Activated CD4-positive, alpha-beta T cell treated with anti-CD3 and anti-CD28 coated beads, Interleukin-2, Interleukin-6, amounts not matched to agents 100 ng/mL and 50 ng/mL, durations not matched to agents 16 hours and 8 hours (primary cell): Measurements from ENCODE around the gene EYA3.
A peak's percentile ranks its signal among the peaks of the same experiment; 100 is the strongest.

Source experiments
- DNase-seq: peaks from one replicate; pipeline ENCODE4 v3.0.0-alpha.2; 2020

The EYA3 gene

DNA sequence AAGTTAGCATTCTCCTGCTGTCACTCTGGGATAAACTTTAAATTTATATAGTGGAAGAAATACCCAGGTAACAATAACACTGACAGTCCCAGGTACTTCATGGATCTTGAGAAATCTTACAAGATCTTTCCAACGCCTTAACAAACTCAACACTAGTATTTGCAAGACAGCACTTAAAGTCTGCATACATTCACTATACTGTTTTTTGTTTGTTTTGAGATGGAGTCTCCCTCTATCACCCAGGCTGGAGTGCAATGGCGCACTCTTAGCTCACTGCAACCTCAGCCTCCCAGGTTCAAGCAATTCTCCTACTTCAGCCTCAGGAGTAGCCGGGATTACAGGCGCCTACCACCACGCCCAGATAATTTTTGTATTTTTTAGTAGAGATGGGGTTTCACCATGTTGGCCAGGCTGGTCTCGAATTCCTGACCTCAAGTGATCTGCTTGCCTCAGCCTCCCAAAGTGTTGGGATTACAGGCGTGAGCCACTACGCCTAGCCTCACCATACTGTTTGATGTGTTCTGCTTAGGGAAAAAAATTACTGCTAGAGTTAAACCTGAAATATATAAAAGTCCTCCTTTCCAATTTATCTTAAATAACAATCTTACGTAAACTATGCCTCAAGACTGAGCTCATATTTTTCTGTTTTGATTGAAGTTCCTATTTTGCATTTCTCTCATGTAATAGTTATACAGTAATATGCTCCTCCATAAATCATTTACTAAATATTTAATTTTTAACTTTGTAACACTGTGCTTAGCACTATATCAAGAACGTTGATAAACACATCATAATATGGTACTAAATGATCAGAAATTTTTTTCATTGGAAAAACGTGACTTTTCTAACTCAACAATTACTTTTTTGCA is 17.5 kb downstream of the EYA3 start:
- DNase-seq = no peak

DNA sequence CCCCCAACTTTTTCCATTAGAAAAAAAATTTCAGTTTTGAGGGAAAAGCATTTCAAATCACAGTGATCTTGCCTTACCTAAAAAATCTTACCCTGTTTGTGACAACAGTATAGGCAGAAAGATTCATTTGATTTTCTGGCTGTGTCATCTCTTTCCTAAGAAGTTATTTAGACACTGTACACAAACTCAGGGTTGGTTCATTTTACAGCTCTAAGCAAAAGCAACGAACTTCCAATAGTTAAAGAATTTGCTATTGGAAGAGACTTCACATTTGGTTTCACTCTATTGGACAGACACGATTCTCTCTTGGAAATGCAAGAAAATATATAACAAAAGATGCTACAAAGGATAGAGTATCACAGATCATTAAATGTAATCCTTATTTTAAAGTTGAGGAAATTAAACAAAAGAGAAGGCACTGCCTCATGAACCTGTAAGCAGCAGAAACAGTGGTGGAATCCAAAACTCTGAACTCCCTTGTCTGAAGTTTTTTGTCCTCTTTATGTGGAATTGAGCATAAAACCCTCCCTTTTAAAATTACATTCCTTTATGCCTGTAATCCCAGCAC is 20.8 kb downstream of the EYA3 start:
- no peak for DNase-seq

DNA sequence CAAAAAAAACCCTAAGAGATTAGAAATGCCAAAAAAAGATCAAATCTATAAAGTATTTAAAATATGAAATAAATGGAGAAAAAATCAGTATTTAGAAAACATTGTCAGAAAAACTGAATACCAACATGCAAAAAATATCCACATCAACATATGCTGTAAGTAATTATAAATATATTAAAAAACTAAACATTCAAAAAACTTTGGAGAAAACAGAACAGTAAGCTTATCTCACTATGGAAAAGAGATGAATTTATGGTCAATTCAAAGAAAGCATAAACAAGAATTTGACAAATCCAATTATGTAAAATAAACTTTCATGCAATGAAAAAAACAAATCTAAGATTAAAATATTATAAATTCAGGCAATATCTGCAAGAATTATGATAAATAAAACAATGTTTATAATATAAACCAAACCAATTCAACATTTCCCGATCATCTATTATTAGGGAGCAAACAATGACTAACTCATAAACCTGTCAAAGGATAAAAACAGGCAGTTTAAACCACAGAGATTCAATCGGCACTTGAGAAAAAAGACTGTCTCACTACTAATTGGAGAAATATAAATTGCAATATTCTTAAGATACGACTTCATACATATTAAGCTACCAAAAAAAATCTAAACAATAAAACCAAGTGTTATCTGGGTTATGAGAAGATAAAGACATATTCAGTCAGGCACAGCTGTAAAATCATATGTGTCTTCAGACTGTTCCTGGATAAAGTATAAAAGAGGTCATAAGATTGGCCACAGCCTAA is 21.8 kb downstream of the EYA3 start:
- DNase-seq = no peak

DNA sequence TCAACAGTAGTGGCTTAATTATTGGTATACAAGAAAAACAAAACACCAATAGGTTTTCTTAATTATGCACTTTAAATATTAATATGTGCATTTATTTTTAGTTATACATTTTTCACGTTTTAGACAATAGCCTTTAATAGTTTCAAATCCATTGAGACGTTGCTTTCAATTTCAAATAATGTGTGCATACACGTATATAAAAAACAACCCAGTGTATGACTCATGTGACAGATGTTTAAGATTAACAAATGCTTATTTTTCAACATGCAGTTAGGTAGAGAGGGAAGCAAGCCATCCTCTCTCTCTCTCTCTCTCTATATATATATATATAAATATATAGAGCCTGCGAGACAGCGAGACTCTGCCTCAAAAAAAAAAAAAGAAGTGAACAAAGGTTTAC is 24.3 kb downstream of the EYA3 start:
- DNase-seq = no peak

DNA sequence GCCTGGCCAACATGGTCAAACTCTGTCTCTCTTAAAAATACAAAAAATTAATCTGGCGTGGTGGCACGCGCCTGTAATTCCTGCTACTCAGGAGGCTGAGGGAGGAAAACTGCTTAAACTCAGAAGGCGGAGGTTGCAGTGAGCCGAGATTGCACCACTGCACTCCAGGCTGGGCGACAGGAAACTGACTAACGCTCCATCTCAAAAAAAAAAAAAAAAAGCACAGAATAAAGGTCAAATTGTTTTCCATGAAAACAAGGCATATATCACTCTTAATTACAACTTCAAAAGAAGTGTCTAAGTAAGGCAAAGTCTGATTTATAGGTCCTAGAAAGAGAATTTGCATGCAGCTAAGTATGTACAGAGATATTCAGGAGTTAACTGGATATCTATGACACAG is 25.6 kb downstream of the EYA3 start:
- DNase-seq = no peak

DNA sequence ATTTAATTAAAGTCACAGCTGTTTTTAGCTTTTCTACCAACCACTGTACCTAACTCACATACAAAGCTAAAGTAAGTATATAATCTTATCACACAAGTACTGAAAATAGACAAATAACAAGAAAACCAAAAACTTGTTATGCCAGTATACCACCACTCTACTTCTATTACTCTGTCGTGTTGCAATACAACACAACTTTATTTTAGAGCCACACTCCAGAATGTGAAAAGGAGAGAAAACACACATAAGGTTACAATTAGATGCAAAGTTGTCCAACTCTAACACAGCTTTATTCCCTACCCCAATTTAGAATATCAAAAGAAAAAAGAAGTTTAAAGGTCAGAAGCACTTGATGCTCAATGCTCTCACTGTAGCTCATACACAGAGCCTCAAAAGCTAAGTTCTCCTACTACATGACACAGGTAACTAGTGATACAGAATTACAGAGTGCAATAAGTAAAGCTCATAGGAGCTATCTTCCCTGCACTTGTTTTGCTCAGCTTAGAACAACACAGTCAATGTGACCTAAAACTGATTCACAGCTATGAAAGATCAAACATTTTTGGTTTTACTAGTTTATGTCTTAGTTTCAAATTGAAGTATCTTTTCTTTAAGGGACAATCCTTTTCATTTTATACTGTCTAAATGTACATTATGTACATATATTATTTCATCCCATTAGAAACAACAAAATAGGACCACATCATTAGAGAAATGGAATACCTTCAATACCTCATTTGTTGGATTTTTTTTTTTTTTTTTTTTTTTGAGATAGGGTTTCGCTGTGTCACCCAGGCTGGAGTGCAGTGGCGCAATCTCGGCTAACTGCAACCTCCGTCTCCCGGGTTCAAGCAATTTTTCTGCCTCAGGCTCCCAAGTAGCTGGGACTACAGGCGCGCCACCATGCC is 29.2 kb downstream of the EYA3 start:
- peak; percentile 45 for DNase-seq

DNA sequence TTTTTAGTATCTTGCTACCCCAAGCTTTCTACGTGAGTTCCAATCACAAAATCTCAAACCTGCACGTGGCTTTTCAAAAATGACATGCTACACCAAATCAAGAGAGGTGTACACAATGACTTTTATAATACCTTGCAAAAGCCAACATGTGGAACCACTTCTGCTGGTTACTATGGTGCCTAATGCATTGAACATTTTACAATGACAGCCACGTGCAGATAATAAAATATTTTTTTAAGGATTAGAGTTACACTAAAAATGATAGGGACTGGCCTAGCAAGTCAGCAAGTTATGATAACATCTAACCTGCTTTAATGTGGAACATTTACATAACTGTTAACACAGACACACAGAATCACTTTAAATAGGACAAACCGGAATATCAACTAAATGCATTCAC is 30.2 kb downstream of the EYA3 start:
- no peak for DNase-seq

DNA sequence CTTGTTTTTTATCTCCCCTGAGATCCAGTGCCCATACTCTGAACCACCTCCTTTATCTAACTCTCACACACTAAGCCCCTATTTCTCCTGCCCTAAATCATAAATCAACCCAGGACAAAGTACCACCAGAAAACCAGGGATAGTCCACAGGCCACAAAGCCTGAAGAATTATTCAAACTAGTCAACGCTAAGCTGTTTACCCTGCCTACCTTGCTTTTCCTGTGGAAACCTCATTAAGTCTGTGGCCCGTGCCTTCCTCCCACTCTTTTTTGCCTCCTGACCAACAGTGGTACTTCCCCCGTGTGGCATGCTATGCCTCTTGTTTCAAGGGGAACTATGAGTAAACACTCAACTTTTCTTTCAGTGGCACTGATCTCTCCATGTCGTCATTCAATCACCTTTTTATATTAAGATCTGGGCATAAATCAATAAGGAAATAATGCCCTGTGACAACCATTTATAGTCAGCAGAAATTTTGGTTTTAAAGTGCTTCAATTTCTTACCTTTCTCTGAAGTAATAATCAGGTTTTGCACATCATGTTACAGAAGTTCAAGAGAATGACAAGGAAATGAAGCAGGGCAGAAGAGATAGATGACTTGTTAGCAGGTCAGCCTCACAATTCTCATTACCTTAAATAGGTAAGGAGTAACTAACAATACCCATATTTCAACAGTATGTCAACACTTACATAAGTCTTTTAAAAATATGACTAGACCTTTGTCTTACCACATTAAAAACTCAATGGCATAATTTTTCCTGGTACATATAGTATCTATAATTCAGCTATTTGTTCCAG is 32.1 kb downstream of the EYA3 start:
- DNase-seq = peak; percentile 78

DNA sequence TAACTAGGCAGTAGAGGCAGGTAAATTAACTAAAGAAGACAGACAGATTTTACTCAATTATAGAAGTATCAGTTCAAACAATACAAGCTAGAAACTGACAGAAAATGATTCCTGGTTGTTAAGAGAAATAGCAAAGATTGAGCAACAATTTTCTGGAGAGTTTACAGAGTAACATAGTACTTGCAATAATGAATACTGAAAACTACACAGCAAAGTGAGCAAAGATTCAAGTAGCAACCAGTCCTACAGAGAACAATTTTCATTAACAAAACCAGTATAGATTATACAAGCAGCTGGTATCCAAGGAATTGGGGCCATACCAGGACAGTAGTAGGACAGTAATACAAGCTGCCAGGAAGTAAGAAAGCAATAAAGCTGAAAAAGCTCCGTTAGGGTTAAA is 37.6 kb downstream of the EYA3 start:
- DNase-seq = no peak

DNA sequence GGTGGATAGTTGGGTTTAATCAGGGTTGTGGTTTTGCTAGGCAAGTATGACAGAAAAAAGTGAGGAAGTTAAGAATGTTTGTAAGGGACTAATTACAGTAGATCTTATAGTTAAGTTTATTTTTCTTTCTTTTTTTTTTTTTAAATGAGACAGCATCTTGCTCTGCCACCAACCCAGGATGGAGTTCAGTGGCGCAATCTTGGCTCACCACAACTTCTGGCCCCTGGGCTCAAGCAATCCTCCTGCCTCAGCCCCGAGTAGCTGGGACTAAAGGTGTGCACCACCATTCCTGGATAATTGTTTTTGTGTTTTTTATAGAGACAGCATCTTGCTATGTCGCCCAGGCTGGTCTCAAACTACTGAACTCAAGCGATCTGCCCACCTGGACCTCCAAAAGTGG is 41.7 kb downstream of the EYA3 start:
- DNase-seq = no peak

DNA sequence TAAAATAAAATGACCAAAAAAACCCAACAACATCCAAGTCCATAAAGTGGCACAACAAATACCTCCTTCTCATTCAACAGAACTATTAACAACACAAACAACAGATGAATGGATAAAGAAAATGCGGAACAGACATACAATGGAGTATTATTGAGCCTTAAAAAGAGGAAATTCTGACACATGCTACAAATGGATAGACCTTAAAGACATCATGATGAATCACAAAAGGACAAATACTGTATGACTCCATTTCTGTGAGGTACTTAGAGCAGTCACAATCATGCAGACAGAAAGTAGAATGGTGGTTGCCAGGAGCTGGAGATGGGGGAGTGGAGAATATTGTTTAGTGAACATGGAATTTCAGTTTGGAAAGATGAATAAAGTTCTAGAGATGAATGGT is 42.6 kb downstream of the EYA3 start:
- no peak for DNase-seq

DNA sequence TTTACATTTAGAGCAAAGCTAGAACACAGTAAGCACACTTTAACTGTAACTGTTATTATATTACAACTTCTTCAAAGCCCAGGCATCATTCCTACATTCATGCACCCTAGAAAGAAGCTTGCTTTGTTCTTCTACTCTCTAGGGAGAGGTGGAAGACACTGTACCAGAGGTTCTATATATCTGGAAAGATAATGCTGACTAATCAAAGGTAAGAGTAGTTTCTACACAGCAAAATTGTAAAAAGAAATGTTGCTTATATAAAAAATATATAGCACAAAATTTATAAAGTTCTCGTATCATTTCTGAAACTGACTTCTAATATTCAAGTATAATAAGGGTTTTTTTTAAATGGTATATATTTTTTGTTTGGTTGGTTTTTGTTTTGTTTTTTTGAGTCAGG is 44.0 kb downstream of the EYA3 start:
- DNase-seq = no peak

DNA sequence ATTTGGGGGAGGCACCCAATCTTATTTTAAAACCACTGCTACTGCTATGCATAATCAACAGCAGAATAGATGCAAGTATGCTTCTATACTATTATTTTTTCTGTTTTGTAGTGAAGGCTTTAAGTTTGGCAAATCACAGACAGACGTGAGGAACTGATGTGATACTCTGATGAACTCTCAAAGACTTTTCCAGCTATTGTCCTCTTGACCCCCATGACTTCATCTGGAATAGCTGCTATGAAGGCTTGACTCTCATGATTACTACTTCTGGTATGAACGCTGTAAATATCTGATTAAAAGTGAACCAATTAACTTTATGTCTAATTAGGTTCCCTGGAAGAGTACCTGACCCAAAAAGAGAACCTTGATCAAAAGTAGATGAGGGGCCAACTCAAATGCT is 49.1 kb downstream of the EYA3 start:
- DNase-seq = no peak

DNA sequence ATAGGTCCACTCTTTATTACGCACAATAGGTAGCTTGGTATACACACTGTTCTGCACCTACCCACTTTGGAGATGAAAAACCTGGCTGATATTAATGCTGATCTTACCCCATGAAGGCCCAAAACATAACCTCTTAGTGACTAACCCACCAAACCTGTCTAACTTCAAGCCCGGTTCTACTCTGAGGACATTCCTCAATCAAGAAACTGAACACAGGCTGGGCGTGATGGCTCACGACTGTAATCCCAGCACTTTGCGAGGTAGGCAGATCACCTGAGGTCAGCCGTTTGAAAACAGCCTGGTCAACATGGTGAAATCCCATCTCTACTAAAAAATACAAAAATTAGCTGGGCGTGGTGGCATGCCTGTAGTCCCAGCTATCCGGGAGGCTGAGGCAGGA is 50.5 kb downstream of the EYA3 start:
- DNase-seq = no peak

DNA sequence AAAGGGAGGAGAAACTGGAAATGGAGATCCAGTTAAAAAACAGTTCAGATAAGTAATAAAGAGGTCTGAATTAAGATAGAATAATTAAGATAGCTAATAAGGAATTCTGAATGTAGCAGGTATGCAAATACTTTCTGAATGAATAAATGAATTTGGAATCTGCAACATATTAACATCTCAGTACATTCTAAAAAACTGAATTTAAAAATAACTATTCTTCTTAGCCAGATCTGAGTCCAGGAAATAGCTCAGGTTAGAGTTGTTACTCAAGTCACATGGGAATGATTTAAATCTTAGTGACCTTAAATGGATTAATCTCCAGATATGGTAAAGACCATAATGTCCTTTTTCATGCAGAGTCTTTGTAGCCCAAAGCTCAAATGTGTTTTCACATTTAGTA is 51.2 kb downstream of the EYA3 start:
- no peak for DNase-seq

DNA sequence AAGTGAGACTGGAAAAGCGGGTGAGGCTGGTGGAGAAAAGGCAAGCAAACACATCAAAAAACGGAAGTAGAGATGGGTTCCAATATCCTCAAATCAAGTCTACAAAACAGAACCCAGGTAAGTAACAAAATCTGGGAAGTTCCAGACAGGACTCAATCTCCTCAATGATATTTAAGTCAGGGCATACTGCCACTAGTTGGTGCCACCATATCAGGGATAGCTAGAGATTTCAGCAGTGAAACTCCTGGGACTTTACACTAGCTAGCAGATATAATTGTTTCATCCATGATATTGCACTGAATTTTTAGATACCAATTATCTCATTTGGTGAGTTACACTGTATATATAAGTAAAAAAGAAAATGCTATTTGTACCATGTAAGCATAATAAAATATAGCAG is 52.0 kb downstream of the EYA3 start:
- DNase-seq = no peak

DNA sequence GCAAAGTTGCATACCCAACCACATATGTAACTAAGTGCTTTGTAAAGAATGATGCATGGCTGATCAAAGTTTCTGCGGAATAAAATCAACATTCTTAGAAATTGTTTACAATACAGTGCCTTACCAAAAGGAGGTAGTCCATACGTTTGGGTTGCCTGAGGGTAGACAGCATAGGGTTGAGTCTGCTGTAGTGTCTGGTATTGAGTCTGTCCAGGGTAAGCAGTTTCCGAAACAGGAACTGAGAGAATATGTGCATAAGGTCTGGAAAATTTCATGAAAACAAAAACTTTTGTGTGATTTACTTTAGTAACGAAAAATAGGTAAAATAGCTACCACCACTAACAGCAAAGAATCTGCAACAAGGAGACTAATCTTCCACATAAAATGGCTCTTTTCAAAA is 53.0 kb downstream of the EYA3 start:
- DNase-seq = no peak

DNA sequence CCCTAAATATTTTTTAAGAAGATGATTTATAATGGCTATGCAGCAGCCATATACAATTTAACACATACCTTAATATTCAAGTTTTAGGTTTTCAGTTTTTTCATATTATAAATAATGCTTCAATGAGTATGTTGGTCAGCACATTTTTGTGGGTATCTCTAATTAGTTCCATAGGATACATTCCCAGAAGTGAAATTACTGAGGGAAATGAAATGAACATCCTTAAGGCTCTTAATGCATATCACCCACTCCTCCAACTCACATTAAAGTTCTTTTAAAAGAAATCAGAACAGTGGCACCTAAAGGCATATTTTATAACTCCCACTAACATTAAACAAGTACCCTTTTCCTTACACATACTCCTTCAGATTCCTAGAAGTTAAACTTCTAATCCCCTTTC is 56.1 kb downstream of the EYA3 start:
- no peak for DNase-seq

DNA sequence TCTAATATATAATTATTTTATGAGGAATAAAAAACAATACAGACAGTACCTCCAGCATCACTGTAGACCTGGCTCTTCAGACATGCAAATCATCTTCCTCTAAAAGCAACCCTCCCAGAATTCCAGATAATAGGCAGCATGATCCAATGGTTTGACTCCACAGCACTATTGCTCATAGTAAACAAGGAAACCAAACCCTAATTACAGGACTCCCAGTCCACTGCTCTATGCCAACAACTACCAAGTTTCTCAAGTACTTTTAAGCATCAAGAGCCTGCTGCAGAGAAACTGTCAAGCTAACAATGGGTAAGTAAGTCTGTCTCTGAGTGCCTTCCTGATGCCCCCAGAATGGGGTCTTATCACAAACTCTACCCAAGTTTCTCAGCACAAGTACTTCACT is 57.2 kb downstream of the EYA3 start:
- no peak for DNase-seq

DNA sequence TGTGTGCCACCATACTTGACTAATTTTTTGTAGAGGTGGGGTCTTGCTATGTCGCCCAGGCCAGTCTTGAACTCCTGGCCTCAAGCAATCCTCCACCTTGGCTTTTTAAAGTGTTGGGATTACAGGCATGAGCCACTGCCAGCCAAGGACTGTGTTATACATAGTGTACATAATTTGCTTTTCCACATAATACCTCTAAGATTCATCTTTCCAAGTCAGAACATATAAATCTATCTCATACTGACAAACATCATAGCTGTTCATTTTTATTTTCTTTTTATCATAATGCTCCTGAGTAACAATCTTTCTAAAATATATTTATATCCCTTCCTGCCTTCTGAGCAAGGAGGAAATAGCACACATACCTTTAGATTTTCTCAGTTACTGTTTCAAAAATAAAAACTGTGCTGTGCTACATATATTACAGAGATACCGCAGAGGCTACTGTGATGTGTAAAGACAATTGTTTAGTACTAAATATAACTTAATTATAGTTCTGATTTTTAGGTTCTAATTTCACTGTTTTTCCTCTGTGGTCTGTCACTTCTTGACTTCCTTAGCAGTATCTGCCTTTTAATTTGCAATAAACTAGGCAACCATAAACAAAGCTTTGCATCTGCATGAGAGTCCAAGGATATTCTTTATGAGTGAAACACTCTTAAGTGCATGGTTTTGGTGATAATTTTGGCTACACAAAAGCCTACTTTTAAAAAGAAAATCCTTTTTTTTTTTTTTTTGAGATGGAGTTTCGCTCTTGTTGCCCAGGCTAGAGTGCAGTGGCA is 59.3 kb downstream of the EYA3 start:
- DNase-seq = no peak

DNA sequence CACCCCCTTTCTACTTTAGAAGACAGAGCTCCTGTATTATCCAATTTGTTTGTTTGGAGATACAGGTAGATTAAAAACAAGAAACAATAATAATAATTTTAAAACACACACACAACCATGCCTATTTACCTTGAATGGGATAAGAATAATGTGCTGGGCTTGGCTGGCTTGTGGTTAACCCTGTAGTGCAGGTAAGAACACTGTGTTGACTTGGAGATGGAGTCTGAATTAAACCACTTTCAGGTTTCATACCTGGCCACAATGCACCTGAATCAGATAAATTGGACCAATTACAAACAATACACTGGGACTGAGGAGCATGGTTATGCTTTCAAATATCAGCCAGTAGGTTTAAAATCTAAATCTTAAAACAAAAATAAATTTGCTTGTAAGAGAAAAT is 60.8 kb downstream of the EYA3 start:
- no peak for DNase-seq
